Panc1 (cell line): ENCODE measurements around the gene PDK2. TPM values are rescaled to one million over a fixed set of nuclear protein-coding genes. Genes with fewer than 3 reads are reported as not detected.

ENCODE experiments used
- ATAC-seq: fragments of 200-7000 bp; cut with Tn5 transposase; 2 replicates; pipeline ENCODE4 v1.9.1; 2020; ENCODE audit warnings: mild to moderate bottlenecking, moderate library complexity
- BruUV-seq: library from RNA; stranded (reverse); fragments of 400-500 nt; replicated peaks from 2 replicates; lab custom pipeline; 2021; lab: Mats Ljungman, UMichigan
- CTCF ChIA-PET: fragments of 300-600 bp; sonication (Branson Sonifier 250); formaldehyde crosslinking; loops from one replicate; lab custom pipeline; 2022; ENCODE audit warnings: antibody characterized with exemption; lab: Charles Lee
- POLR2A ChIA-PET: fragments of 300-600 bp; sonication (Branson Sonifier 250); formaldehyde crosslinking; loops from one replicate; lab custom pipeline; 2022; ENCODE audit warnings: antibody characterized with exemption; lab: Charles Lee
- DNase-seq: peaks from one replicate; pipeline ENCODE4 v3.0.0-alpha.2; 2010; ENCODE audit warnings: low read depth, low spot score
- H3K27ac ChIP-seq: 2 replicates; pipeline ENCODE4 v1.5.1; 2011; ENCODE audit warnings: mild to moderate bottlenecking, low read length, inconsistent platforms
- H3K27me3 ChIP-seq: fragments of 200-500 bp; sonication (Bioruptor generic); 2 replicates; pipeline ENCODE4 v1.6.0; 2014; ENCODE audit warnings: low read length, inconsistent platforms; ENCODE audit not compliant: control insufficient read depth, insufficient read depth
- H3K36me3 ChIP-seq: fragments of 200-500 bp; sonication (Bioruptor generic); 2 replicates; pipeline ENCODE4 v1.5.1; 2014; ENCODE audit warnings: inconsistent platforms, mild to moderate bottlenecking, low read length, moderate library complexity; ENCODE audit not compliant: control insufficient read depth, insufficient read depth
- H3K4me1 ChIP-seq: 2 replicates; pipeline ENCODE4 v1.5.1; 2011; ENCODE audit warnings: inconsistent platforms, mild to moderate bottlenecking, low read length, moderate library complexity; ENCODE audit not compliant: control insufficient read depth, insufficient read depth
- H3K4me3 ChIP-seq, 2 experiments: 2 replicates each; pipeline ENCODE4 v1.5.1; 2011 to 2012; ENCODE audit warnings: low read depth in 2 of 2, low read length in 2 of 2, mild to moderate bottlenecking in 2 of 2, inconsistent platforms in 1 of 2, moderate library complexity in 1 of 2
- H3K9me3 ChIP-seq: fragments of 200-500 bp; sonication (Bioruptor generic); 2 replicates; pipeline ENCODE4 v1.5.1; 2014; ENCODE audit warnings: low read depth, mild to moderate bottlenecking, inconsistent platforms, low read length, moderate library complexity; ENCODE audit not compliant: control insufficient read depth, insufficient read depth
- CTCF ChIP-seq: fragments of 450-650 bp; IDR thresholded peaks from 2 replicates; pipeline ENCODE4 v1.5.1; 2017; ENCODE audit warnings: mild to moderate bottlenecking
- POLR2AphosphoS5 ChIP-seq: IDR thresholded peaks from 2 replicates; pipeline ENCODE4 v1.6.1; 2012; ENCODE audit warnings: mild to moderate bottlenecking, low read depth, low read length, moderate library complexity
- REST ChIP-seq, 2 experiments: IDR thresholded peaks; 2 replicates each; pipeline ENCODE4 v1.6.1; 2011 to 2012; ENCODE audit warnings: low read depth in 2 of 2, control low read depth in 1 of 2, low read length in 1 of 2, mild to moderate bottlenecking in 1 of 2, moderate library complexity in 1 of 2; ENCODE audit not compliant: insufficient read depth in 1 of 2
- SIN3A ChIP-seq: IDR thresholded peaks from 2 replicates; pipeline ENCODE4 v1.6.1; 2012; ENCODE audit warnings: low read depth, mild to moderate bottlenecking, low read length, moderate library complexity, borderline replicate concordance; ENCODE audit not compliant: insufficient read depth
- TCF7L2 ChIP-seq: IDR thresholded peaks from 2 replicates; pipeline ENCODE4 v1.6.1; 2011; ENCODE audit warnings: mild to moderate bottlenecking, low read depth, low read length, inconsistent platforms
- in situ Hi-C: cut with HindIII; loops from 2 replicates; pipeline ENCODE4 v1.10.0; 2016; ENCODE audit warnings: low sequenced_read_pairs, low pct_unique_long_range_greater_than_20kb
- intact Hi-C: fragments of 100-400 bp; cut with micrococcal nuclease; formaldehyde crosslinking; loops from one replicate; pipeline ENCODE4 v1.10.0; 2022; ENCODE audit not compliant: unreplicated experiment
- total RNA-seq: library from RNA; stranded (reverse); gene quantifications from one replicate; pipeline ENCODE4 v1.2.1, GENCODE V29; 2021; ENCODE audit not compliant: unreplicated experiment

The PDK2 gene
- total RNA-seq, 1 experiment from 2014 or later: 46.0 TPM

GRCh38 chr17:50079334-50080095 lies 15.6 kb upstream of the PDK2 start:
- no peaks in the 10 kb centered on the region for H3K9me3 ChIP-seq
- ChIA-PET CTCF (interaction anchor here (0.5 to 1.4 kb wide), 7 partner anchors 12 to 409 kb away, joined by 3 to 7 read pairs (median 3); no protein-coding TSS in a partner anchor), POLR2A (no interaction called here)
- no peak overlapping the region for H3K4me3 ChIP-seq
- no TSS peak for BruUV-seq
- H3K4me1 ChIP-seq: no peaks in the 10 kb centered on the region
- H3K36me3 ChIP-seq: peaks cover 15% of the 10 kb centered on the region
- intact Hi-C loops: no loop called here
- ATAC-seq (peak; percentile 67), DNase-seq (no peak)
- H3K27ac ChIP-seq: no peak overlapping the region
- H3K27me3 ChIP-seq: no peaks in the 10 kb centered on the region
- in situ Hi-C loops: no loop called here
- TF ChIP-seq CTCF: peak; percentile 92
- TF ChIP-seq POLR2AphosphoS5: no peak; the same call in none of the 2 replicates
- no peak for TF ChIP-seq REST (IDR thresholded peaks at IDR 0.05; ENCODE audit: insufficient read depth in 1 of 2, low read depth in 2 of 2, low read length in 1 of 2)
- TF ChIP-seq SIN3A: no peak
- TF ChIP-seq TCF7L2: no peak

GRCh38 chr17:50080096-50080480 lies 15.1 kb upstream of the PDK2 start:
- Histone ChIP-seq H3K27me3 (no peaks in the 10 kb centered on the region), H3K4me3 (no peak overlapping the region), H3K9me3 (no peaks in the 10 kb centered on the region), H3K27ac (no peak overlapping the region), H3K36me3 (peaks cover 11% of the 10 kb centered on the region), H3K4me1 (no peaks in the 10 kb centered on the region)
- intact Hi-C loops (no loop called here), in situ Hi-C loops (no loop called here)
- TF ChIP-seq SIN3A (no peak), TCF7L2 (no peak), CTCF (no peak), POLR2AphosphoS5 (no peak; the same call in 1 of the 2 replicates), REST (IDR thresholded peaks at IDR 0.05; ENCODE audit: insufficient read depth in 1 of 2, low read depth in 2 of 2, low read length in 1 of 2) (no peak)
- ChIA-PET CTCF (interaction anchor here (0.5 to 1.4 kb wide), 6 partner anchors 12 to 409 kb away, joined by 3 to 7 read pairs (median 3); no protein-coding TSS in a partner anchor), POLR2A (no interaction called here)
- DNase-seq: no peak
- 0 out of 2 replicates have a peak, but pooled peaks have one; percentile 1 for ATAC-seq
- BruUV-seq: no TSS peak
